NCI-H2171 (cell line): ENCODE data around the gene PLCH1.
"Not testable (repeated sequence)": the region's sequence is repeated elsewhere in the genome, so short reads cannot be mapped to it uniquely, and the experiment has no call there.

Source experiments
- DNase-seq: peaks from one replicate; lab custom pipeline; 2025; lab: John Stamatoyannopoulos, UW

The PLCH1 gene

DNA sequence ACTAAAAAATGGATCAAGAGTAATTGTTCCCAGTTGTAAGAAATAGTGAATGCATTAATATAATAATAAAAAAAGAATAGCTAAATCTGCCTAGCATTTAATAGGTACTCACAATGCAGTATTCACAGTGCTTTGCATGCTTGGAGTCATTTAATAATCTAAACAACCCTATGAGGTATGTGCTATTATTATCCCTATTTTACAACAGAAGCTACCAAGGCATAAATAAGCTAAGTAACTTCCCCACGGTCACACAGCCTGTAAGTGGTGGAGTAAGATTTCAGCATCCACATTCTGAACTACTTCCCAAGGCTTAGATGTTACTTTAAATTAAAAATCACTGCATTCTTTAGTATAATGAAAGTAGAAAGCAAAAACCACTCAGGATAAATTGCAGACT lies 102.9 kb downstream of the PLCH1 start:
- no peak for DNase-seq

DNA sequence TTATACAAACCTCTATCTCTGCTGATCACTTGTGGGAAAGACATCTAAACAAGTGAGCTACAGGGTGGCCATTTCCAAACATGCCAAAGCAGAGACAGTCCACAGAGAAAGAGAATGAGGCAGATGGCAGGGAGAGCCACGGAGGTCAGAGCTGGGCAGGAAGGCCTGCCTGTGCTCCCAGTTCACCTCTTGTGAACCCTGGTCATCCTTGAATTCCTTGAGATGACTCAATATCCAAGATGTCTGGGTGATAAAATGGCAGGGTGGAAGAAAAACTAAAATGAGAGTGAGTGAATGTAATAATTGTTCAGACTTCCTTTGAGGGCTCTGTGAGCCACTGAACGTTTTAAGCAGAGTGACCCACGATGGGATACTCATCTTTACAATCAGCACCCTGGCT lies 104.8 kb downstream of the PLCH1 start:
- no peak for DNase-seq

DNA sequence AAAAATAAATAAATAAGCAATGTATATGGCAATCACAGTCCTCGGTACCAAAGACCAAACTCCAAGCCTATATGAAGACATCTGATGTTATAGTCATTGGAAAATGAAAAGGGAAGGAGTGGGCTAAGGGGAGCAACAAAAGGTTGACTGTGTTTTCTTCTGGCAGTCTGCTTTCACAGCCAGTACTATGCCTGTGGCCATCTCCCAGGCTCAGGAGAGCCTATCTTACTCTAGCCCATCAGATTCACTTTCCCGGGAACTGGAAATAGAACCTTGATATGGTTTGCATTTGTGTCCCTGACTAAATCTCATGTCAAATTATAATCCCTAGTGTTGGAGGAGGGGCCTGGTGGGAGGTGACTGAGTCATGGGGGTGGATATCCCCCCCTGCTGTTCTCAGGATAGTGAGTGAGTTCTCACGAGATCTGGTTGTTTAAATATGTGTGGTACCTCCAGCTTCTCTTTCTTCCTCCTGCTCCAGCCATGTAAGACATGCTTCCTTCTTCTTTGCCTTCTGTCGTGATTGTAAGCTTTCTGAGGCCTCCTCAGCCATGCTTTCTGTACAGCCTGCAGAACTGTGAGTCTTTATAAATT lies 105.3 kb downstream of the PLCH1 start:
- DNase-seq, result no peak

DNA sequence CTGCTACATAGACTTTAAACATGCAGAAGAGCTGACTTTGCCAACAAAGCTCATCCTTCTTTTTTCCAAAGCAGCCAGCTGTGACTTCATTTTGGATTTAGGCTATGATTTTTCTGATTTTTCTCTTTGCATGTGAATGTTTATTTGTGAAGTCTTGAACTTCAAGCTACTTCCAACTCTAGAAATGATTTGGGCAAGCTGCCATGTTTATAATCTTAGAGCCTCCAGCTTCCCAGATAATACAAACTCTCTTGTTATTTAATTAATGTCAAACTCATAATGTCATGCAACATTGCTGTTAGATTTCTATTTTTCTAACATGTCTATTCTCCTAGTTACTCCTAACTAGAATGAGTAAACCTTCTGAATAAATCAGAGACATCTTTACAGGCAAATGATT lies 106.4 kb downstream of the PLCH1 start:
- DNase-seq, result not testable (repeated sequence)

DNA sequence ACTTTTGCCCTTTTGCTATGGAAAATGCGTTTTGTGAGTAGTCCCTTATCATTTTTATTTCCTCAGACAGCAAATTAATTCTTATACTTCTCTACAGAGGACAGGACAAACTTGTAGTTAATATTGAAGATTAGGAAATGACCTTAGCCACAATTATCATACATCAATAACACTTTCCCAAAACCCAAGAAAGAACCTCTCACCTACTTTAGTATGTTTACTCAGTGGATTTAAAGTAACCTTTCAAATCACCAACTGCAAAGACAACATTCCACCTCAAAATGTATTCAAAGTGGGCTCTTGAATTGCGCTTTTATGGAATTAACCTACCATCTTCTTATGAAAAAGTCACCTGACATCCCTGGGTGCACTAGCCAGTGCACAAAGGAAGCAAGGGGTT lies 107.3 kb downstream of the PLCH1 start:
- no peak for DNase-seq

DNA sequence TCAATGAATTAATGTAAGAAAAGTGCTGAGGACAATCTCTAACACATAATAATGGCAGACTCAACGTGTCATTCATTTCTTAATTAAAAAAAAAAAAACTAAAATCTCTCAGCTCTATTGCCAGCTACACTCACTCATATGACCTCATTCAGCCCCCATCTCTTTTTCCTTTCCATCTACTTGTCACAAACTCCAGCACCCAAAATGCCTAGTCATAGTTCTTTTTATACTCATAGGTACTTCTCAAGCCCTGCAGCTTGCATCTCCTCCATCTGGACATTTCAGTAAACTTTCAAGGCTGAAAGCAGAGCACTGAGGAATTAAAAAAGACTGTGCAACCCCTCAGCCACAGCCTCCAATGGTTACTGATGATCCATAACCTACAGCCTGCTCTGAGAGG lies 109.8 kb downstream of the PLCH1 start:
- no peak for DNase-seq

DNA sequence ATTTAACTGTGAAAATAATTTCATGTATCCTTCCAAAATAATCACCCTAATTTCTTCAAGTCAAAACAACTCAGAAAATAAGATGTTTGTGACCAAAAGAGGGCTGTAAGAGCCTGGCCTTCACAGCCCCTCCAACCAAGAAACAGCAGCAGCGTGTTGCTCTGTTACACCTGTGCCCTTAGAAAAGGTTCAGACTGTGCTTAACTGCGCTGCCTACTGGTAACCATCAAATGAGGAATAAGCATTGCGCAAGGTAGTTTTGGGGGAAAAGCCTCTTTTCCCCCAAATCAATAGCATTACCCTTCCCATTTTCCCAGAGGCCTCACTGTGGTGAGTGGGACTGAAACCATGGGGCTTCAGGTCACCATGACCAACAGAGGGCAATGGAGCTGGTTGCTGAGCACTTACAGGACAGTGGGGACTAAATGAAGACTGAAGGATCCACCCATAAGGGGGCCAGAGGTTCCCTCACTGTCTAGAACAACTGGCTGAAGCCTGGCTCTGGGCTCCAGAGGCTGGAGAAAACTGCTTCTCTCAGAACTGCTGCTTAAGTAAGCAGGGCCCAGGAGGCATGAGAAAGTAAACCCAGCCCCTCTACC lies 110.7 kb downstream of the PLCH1 start:
- DNase-seq, result no peak

DNA sequence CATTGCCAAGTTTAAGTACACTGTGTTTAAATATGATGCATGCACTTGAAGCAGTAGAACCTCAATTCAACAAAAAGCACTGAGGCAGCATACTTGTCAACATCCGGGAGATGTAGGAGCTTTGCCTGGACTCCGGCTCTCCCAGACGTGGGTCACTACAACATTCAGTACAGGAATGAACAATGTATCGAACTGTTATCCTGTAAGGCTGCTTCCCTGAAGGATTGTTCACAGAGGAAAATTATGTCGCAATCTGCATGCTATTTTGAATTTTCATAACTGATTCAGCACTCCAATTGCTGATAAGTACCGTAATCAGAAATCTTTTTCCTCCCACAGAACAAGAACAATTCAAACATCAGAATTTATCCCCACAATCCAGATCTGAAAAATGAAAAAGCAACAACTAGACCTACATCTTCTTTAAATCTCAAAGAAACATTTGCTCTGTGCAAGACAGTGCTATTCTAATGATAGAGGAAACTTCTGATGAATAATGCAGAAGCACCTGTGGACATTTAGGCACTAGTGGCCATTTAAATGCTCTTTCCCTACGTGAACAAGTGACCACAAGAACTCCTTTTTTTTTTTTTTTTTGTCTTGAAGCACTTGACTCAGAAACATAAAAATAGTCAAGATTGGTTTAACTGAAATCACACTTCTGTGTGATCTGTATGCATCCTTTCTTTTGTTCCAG lies 113.4 kb downstream of the PLCH1 start:
- DNase-seq, result no peak

DNA sequence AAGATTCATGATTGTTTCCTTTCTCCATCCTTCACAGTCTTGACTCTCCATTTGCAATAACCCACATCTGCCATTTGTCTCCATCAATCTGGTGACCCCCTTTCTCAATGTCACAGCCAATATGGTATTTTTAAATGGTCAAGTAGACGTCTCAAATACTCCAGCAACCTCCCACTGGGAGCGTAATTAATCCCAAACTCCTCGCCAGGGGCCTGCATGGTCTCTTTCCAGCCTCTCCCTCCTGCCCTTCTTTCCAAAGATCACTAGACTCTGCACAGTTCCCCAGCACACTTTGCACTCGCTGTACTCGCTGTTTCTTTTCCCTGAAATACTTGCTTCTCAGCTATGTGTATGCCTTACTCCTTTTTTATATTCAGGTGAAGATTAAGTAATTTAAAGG lies 115.3 kb downstream of the PLCH1 start:
- no peak for DNase-seq

DNA sequence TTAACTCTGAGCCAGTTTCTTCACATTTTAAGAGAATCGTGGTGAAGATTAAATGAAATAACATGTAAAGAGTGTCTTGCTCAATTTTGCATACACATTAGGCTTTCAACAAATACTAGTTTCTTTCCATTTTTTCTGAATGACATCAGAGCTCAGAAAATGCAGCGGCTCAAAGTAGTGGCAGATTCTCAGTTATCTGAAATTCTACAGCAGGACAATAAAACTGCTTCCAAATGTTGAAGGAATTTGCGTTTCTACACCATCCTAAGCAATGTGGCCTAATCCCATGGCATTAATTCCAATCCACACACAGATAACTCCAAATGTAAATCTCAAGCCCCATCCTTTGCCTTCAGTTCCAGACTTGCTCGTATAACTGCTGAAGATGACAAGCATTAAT lies 115.8 kb downstream of the PLCH1 start:
- DNase-seq, result no peak

DNA sequence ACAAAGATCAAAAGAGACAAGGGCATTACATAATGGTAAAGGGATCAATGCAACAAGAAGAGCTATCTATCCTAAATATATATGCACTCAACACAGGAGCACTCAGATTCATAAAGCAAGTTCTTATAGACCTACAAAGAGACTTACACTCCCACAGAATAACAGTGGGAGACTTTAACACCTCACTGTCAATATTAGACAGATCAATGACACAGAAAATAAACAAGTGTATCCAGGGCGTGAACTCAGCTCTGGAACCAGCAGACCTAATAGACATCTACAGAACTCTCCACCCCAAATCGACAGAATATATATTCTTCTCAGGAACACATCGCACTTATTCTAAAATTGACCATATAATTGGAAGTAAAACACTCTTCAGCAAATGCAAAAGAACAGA lies 122.2 kb downstream of the PLCH1 start:
- DNase-seq, result not testable (repeated sequence)

DNA sequence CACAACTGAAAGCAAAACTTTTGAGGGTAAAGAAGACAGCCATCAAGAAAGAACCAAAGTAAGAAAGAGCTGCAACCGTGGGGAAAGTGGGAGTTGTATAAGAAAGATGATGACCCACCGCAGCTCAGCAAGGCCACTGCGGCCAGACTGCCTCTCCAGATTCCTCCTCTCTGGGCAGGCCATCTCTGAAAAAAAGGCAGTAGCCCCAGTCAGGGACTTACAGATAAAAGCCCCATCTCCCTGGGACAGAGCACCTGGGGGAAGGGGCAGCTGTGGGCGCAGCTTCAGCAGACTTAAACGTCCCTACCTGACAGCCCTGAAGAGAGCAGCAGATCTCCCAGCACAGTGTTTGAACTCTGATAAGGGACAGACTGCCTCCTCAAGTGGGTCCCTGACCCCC lies 124.3 kb downstream of the PLCH1 start:
- not testable (repeated sequence) for DNase-seq

DNA sequence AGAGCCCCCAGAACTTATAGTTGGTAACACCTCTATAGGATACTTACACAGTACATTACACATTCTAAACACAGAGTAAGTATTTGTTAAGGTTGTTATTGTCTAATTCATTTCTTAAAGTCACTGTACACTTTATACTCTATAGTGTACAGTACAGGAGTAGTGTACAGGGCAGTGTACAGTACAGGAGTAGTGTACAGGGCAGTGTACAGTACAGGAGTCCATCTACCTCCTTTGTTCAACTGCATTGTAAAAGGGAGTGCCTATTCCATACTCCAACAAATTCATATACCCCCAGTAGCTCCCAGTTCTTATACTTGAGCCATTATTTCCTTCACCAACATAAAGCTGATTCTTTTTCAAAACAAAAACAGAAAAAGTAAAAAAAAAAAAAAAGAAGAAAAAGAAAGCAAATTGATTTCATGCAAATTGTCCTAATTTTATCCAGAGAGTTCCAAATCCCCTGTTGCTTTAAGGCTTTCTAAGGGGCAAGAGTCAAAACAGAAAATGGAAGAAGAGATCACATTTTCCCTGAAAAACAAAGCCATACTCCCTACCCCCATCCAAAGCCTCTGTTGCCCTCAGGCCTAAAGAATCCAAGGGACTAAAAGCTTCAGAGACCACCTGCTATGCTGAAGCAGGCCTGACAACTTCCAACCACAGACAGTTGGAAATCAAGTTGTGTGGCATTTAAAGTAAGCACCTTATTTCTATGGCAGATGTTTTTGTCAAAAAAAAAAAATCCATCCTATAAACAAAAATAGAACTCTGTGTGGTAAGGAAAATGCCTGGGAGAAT lies 125.6 kb downstream of the PLCH1 start:
- DNase-seq, result no peak

DNA sequence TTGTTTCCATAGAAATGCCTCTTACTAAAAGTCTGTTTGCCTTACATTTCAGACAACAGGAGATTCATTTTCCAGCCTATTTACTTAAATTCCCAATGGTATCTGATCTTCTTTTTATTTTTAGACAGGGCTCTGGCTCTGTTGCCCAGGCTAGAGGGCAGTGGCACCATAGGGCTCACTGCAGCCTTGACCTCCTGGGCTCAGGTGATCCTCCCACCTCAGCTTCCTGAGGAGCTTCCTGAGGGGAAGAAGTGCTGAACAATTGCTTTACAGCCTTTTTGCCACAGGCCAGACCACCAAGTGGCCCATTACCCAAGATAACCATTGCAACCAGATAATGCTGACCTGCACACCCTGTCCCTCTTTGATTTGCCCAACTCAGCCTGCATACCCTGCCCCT lies 126.3 kb downstream of the PLCH1 start:
- DNase-seq, result no peak

DNA sequence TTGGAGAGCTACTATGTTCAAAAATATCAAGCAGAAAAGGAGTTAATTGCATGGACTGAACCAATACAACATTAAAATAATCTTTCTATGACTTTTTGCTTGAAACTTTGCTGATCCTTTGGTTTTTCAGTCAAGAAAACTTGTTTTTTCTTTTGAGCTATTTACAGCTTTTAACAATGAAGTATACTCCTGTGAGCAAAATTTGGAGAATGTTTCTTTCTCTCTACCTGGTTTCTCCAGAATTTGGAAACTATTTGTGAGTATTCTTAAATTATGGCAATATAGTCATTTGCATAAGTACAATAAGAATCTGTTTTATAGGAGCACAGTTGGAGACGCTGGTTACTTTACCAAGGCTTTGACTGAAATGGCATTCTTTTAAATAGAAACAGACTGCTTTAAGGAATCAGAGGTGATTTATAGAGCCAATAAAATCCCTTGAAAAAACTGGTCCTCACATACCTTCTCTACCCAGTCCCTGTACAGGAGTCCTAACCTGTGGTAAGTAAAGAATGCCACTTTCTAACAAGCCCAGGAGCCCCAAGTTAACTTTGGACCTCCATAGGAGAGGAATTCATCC lies 127.4 kb downstream of the PLCH1 start:
- DNase-seq, result no peak

DNA sequence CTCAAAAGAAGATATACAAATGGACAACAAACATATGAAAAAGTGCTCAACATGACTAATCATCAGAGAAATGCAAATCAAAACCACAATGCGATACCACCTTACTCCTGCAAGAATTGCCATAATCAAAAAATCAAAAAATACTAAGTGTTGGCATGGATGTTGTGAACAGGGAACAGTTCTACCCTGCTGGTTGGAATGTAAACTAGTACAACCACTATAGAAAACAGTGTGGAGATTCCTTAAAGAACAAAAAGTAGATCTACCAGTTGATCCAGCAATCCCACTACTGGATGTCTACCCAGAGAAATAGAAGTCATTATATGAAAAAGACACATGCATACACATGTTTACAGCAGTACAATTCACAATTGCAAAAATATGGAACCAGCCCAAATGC lies 129.7 kb downstream of the PLCH1 start:
- DNase-seq, result not testable (repeated sequence)

DNA sequence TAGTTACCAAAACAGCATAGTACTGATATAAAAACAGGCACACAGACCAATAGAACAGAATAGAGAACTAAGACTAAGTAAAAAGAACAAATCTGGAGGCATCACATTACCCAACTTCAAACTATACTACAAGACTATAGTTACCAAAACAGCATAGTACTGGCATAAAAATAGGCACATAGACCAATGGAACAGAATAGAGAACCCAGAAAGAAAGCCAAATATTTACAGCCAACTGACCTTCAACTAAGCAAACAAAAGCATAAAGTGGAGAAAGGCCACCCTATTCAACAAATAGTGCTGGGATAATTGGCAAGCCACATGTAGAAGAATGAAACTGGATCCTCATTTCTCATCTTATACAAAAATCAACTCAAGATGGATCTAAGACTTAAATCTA lies 130.5 kb downstream of the PLCH1 start:
- not testable (repeated sequence) for DNase-seq

DNA sequence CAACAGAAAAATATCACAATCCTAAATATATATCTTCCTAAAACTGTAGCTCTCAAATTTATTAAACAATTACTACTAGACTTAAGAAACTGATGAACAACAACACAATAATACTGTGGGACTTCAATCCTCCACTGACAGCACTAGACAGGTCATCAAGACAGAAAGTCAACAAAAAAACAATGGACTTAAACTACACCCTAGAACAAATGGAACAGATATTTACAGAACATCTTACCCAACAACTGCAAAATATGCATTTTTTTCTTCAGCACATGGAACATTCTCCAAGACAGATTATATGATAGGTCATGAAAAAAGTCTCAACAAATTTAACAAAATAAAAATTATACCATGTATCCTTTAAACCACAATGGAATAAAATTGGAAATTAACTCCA lies 133.4 kb downstream of the PLCH1 start:
- DNase-seq, result no peak

DNA sequence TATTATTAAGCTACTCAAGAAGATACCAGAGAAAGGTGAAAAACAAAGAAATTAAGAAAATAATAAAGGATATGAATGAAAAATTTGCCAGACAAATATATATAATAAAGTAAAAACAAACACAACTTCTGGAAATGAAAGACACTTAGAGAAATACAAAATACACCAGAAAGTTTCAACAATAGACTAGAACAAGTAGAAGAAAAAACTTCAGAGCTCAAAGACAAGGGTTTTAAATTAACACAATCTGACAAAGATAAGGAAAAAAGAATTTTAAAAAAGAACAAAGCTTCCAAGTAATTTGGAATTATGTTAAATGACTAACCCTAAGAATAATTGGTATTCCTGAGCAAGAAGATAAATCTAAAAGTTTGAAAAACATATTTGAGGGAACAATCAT lies 135.3 kb downstream of the PLCH1 start:
- no peak for DNase-seq

DNA sequence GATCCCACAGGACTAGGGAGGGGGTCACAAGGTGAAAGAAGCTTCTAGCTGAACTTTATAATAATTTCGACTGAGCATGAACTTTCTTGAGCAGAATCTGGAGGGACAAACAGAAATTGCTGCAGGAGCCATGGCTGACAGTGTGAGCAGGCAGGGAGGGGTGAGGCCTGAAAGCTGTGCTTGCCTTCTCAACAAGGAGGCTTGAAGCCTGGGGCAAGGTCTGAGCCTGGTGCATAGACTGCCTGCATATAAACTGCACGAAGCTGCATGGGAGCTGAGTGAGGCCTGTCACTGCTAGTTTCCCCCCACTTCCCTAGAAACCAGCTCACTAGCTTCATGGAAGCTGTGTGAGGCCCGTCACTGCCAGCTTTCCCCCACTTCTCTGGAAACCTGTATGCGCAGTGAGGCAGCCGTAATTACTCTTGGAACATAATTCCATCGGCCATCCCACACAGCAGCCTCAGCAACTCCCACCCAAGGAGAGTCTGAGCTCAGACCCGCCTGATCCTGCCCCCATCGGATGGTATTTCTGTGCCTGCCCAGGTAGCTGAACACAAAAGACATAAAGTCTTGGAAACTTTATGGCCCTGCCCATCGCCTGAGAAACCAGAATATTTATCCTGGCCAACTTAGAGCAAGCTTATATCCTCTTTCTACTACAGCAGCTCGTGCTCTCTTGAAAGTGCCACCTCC lies 136.5 kb downstream of the PLCH1 start:
- DNase-seq, result no peak

DNA sequence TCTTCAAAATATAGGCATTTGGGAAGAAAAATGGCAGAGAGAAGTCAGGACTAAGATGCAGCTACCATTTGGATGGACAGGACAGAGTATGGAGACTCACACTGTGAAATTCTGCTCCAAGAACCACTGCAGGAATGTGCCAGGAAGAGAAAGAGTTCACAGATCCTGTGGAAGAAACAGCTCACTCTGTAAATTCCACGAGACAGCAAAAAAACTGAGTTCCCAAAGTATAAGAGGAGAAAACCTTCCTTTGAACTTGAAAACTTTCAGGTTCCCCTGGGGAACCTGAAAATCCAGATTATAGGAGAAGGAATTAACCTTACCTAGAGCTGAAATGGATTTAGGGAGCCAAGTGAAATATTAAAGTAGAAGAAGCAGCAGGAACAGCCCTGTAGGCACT lies 137.1 kb downstream of the PLCH1 start:
- DNase-seq, result no peak

DNA sequence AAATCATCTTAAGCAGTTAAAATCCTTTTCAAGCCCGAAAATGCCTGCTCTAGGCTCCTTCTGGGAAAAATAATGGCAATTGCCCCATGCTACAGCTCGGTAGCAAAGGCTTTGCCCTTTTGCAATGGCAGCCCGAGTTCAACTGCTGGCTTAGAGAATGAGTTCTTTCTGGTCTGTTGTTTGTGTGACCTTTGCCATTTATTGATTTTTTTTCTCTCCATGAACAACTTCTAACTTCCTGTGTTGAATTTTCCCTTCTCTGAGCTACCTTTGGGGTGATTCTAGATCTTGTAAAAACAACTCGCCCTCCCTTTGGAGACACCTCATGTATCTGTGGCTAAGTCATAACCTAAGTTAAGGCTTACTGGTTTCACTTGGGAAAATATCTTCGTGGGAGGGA lies 139.3 kb downstream of the PLCH1 start:
- DNase-seq, result no peak
